HUES48 (cell line): ENCODE results near the gene TEDC1.

Experiments
- H3K27ac ChIP-seq: one replicate; pipeline ENCODE4 v1.7.0; 2013; ENCODE audit warnings: low read depth, low read length, inconsistent platforms
- H3K27me3 ChIP-seq: 2 replicates; pipeline ENCODE4 v1.6.1; 2013; ENCODE audit warnings: mild to moderate bottlenecking, low read length; ENCODE audit not compliant: control insufficient read depth, insufficient read depth
- H3K36me3 ChIP-seq: 2 replicates; pipeline ENCODE4 v1.6.1; 2013; ENCODE audit warnings: low read length; ENCODE audit not compliant: control insufficient read depth, insufficient read depth
- H3K4me1 ChIP-seq: 2 replicates; pipeline ENCODE4 v1.6.1; 2013; ENCODE audit warnings: mild to moderate bottlenecking, low read length; ENCODE audit not compliant: control insufficient read depth, insufficient read depth
- H3K4me3 ChIP-seq: 2 replicates; pipeline ENCODE4 v1.5.1; 2013; ENCODE audit warnings: mild to moderate bottlenecking, low read depth, low read length
- H3K9ac ChIP-seq: 2 replicates; pipeline ENCODE4 v1.6.1; 2013; ENCODE audit warnings: mild to moderate bottlenecking, low read depth, low read length, moderate library complexity
- H3K9me3 ChIP-seq: 2 replicates; pipeline ENCODE4 v1.6.1; 2013; ENCODE audit warnings: low read length; ENCODE audit not compliant: control insufficient read depth, insufficient read depth

Gene TEDC1, protein sequence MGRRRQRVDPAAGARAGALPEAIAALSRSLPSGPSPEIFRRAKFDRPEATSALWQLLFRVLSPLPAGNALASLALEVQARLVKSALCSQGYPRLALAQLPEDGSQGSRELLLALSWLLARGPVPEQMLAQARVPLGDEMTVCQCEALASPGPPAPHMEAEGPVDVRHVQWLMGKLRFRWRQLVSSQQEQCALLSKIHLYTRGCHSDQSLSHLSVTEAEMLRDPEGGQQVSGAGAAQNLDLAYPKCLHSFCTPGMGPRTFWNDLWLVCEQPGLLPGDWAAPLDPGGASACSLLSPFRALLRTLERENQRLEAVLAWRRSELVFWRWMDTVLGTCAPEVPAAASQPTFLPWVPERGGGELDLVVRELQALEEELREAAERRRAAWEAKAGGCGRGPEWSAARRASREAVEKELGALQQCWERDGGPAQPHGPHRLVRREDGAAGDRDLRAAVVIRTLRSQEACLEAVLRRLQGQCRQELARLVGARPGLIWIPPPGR

DNA sequence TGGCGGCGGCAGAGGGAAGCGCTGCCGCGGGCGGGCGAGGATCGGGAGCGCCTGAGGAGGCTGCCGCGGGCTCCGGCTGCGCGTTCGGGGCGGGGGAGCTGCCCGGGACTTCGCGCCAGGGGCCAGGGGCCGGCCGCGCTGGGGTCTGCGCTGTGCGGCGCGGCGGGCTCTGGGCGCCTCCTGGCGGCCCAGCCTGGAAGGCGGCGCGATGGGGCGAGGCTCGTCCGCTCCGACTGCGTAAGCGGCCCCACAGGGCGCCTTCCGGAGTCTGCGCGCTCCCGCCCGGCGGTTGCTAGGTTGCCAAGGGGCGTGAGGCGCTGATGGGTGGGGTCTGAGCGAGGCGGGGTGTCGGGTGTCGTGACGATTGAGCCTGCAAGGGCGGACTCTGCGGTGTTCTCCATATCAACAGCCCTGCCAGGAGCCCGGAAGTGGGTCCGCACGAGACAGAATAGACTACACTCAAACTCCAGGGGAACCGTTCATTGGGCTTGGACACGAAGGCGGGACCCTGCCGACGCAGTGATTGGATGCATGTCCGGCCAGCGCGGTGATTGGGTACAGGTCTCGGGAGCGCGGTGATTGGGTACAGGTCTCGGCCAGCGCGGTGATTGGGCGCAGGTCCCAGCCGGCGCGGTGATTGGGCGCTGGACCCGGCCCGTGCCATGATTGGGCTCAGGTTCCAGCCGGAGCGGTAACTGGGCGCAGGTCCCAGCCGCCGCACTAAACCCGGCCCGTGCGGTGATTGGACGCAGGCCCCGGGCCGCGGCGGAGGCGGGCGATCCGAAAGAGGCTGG is at the start of gene TEDC1:
Gene TEDC1 (plus strand): TSS at position 675 of the 794 bp plus-strand sequence. CDS start 130 bp downstream, outside the sequence.
- H3K9me3 ChIP-seq: peaks cover 3% of the 10 kb centered on the region; the same call in 1 of the 2 replicates
- H3K27ac ChIP-seq: peak within 1 kb of the TSS; percentile 87
- H3K36me3 ChIP-seq: no peaks in the 10 kb centered on the region; the same call in 1 of the 2 replicates
- peaks cover 44% of the 10 kb centered on the region for H3K27me3 ChIP-seq
- H3K4me1 ChIP-seq: no peaks in the 10 kb centered on the region; the same call in 1 of the 2 replicates
- peak within 1 kb of the TSS; percentile 35; the same call in 1 of the 2 replicates for H3K9ac ChIP-seq
- peak within 1 kb of the TSS; percentile 81 for H3K4me3 ChIP-seq

DNA sequence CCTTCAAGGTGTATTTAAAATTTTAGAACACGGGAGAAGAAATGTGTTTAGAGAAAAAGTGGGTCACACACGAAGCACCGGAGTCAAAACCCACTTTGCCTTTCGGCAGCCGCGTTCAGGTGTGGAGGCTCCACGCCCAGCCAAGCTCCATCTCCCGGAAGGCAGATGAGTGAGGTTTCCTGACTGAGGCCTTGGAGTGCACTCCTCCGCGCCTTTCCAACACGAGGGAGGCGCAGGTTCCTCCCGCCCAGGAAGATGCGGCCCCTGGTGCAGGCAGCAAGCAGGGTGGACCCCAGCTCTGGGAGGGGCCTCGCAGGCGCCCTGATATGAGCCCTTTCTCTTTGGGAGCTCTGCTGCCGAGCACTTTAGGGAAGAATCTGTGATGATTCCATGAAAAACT is 48.9 kb upstream of the TEDC1 start:
- Histone ChIP-seq H3K4me1 (no peaks in the 10 kb centered on the region), H3K36me3 (peaks cover 57% of the 10 kb centered on the region), H3K27me3 (no peaks in the 10 kb centered on the region), H3K9me3 (no peaks in the 10 kb centered on the region), H3K4me3 (no peak overlapping the region), H3K9ac (no peak overlapping the region), H3K27ac (no peak overlapping the region)

DNA sequence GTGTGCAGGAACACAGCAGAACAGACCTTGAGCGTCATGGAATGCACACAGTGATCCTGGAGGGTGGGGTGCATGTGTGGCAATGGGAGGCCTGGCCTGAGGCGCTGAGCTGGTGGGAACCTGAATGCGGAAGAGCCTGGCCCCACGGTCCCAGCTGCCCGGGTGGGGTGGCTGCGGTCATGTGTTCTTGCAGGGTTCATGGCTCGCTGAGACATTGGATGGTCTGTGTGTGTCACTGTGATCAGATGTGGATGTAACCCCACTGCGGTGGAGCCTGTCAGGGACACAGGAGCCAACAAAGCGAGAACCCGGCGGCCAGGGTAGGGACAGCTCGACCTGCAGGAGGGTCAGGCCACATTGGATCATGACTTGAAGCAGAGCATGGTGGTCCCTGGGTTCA is 48.2 kb upstream of the TEDC1 start:
- H3K4me1 ChIP-seq: no peaks in the 10 kb centered on the region
- no peak overlapping the region for H3K4me3 ChIP-seq
- H3K27ac ChIP-seq: no peak overlapping the region
- no peak overlapping the region for H3K9ac ChIP-seq
- H3K36me3 ChIP-seq: peaks cover 57% of the 10 kb centered on the region
- no peaks in the 10 kb centered on the region for H3K27me3 ChIP-seq
- no peaks in the 10 kb centered on the region for H3K9me3 ChIP-seq

DNA sequence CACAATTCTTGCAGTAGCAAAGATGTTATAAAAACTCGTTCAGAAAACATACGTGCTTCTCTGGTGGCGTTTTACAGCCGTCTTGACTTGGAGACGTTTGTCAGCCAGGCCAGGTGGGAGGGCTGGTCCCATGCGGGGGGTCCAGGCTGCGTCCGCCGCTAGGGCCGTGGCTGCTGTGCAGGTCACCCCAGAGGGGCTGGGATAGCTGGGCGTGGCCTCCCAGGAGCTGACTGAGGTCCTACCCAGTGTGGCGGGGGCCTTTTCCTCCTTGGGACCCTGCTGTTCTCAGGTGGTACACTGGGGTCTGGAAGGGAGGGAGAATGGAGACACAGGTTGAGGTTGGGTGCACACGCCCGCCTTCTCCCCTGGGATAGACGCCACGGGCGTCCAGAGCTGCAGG is 46.2 kb upstream of the TEDC1 start:
- Histone ChIP-seq H3K9me3 (no peaks in the 10 kb centered on the region), H3K9ac (no peak overlapping the region), H3K4me3 (no peak overlapping the region), H3K36me3 (peaks cover 42% of the 10 kb centered on the region), H3K27ac (no peak overlapping the region), H3K27me3 (no peaks in the 10 kb centered on the region), H3K4me1 (no peaks in the 10 kb centered on the region)

DNA sequence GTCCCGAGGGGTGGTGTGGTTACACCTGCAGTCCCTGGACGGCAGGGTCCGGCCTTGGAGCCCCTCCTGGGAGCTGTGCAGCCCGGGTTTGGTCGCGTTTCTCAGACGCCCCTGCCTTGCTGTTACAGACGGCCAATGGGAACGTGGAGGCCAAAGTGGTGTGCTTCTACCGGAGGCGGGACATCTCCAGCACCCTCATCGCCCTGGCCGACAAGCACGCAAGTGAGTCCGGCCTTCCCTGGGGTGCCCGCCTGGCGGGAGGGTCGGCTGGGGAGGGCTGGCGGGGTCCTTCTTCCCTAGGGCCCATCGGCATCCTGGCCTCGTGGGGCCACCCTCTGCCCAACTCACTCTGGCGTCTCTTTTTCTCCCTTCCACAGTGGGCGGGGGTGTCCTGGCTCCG is 45.8 kb upstream of the TEDC1 start:
- Histone ChIP-seq H3K4me1 (no peaks in the 10 kb centered on the region), H3K4me3 (no peak overlapping the region), H3K36me3 (peaks cover 42% of the 10 kb centered on the region), H3K9ac (no peak overlapping the region), H3K9me3 (no peaks in the 10 kb centered on the region), H3K27ac (no peak overlapping the region), H3K27me3 (no peaks in the 10 kb centered on the region)

DNA sequence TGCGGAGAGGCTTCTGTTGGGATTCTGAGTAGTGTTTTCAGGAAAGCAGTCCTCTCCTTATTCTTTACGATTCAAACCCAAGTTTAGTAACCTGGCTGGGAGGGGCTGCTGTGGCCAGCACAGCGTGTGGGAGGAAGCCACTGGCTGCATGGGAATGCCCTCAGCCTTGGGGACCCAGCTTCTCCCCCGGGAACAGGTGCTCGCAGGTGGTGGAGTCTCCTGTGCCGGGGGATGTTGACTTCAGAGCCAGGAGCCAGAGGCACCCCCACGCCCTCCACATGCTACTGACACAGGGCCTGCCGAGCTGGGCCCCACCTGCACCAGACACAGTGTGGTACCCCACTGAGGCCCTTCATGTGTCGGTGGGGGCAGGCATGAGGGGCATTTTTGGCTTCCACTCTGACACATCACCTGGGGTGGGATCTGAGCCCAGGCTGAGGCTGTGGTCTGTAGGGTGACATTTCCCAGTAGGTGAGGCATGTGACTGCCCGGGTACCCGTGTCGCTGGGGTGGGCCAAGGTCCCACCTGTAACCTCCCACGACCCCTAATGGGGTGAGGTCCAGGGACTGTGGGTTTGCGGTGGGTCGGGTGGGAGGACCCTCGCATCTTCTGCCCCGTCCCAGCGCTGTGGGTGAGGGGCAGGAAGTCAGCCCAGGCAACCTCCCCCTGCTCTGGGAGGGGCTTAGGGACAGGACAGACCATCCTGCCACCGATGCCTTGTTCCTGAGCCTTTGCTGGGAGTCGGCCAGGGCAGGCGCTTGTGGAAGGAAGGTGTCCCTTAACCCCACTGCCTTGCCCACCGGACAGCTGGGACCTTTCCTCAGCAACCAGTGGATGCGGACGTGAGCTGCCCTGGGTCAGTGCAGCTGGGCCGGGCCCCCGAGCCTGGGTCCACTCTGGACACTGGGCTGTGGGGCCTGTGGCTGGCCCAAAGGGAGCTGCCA is 44.9 kb upstream of the TEDC1 start:
- Histone ChIP-seq H3K9me3 (no peaks in the 10 kb centered on the region), H3K36me3 (peaks cover 44% of the 10 kb centered on the region), H3K4me1 (no peaks in the 10 kb centered on the region), H3K4me3 (no peak overlapping the region), H3K27me3 (no peaks in the 10 kb centered on the region), H3K9ac (no peak overlapping the region), H3K27ac (no peak overlapping the region)

DNA sequence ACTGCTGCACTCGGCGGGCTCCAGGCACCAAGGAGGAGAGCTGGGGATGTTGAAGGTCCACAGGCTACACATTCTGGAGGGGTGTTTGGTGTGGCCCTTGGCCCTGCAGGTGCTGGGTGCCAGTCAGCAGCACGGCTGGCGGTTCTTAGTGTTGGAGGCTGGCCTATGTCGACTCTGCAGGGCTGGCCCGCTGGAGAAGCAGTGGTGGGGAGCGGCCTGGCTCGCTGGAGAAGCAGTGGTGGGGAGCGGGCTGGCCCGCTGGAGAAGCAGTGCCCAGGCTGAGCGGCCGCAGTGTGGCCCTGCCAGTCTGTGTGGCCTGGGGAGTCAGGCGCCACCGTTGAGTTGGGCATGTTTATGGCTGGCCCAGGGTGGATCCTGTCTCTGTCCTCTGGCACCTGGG is 44.1 kb upstream of the TEDC1 start:
- H3K9ac ChIP-seq: no peak overlapping the region
- no peaks in the 10 kb centered on the region for H3K4me1 ChIP-seq
- H3K27me3 ChIP-seq: no peaks in the 10 kb centered on the region
- no peak overlapping the region for H3K27ac ChIP-seq
- no peaks in the 10 kb centered on the region for H3K9me3 ChIP-seq
- peaks cover 47% of the 10 kb centered on the region for H3K36me3 ChIP-seq
- H3K4me3 ChIP-seq: no peak overlapping the region

DNA sequence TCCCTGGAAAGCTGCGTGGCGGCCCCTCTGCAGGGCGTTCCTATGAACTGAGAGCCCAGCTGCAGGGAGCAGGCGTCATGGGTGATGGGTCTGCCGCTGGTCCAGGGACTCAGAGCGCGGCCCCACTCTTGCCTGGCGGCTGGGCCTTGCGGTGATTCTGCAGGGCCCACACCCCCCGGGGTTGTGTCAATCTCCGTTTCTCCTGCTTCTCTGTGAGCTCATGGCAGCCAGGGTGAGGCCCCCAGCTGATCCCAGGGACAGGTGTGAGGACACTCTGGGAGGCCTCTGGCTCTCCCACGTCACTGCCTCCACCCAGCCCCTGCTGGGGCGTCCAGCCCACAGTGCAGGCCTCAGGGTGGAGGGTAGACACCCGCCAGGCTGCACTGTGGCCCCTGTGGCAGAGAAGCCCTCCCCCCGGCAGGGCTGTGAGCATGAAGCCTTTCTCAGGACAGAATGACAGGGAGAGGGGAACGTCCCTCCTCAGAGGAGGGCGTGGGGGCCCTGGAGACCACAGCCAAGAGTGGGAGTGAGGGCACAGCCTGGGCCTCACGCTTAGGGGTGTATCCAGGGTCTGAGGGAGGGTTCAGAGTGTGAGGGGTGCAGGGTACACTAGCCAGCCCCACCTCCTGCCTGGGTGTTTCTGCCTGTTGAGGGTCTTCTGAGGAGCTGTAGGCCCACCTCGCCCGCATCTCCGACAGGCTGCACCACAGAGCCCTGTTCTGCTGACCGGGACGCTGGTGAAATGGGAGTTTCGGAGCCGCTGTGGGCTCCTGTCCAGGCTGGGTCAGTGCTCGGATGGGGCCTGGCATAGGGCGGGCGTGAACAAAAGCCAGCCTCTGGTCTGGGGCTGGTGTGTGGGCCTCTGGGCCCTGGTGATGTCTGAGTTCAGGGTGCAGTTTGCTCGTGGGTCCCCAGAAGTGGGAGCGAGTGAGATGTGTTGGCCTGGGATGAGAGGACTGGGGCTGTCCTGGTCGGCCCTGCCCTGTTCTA is 43.1 kb upstream of the TEDC1 start:
- no peak overlapping the region for H3K9ac ChIP-seq

DNA sequence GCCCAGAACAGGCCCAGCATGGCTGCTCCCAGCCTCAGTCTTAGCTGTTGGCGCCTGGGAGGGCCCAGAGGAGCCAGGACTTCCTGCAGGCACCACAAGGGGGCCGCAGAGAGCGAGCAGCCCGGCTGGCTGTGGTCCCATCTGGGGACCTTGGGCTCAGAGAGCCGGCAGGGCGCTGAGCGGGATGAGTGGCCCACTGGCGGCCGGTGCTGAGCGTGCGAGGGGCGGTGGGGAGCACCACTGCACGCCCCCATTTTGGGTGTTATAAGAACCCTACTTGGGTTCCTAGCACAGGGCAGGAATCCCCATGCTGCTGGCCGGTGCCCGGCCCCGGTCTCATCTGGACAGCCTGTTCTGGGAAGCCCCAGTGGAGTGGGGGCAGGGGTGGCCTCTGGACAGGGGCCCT is 42.3 kb upstream of the TEDC1 start:
- no peaks in the 10 kb centered on the region for H3K27me3 ChIP-seq
- no peak overlapping the region for H3K27ac ChIP-seq
- H3K9ac ChIP-seq: no peak overlapping the region
- H3K4me1 ChIP-seq: no peaks in the 10 kb centered on the region
- no peaks in the 10 kb centered on the region for H3K9me3 ChIP-seq
- peaks cover 51% of the 10 kb centered on the region for H3K36me3 ChIP-seq
- no peak overlapping the region for H3K4me3 ChIP-seq

More for the DNA sequence above, 43.1 kb upstream of the TEDC1 start:
- Histone ChIP-seq H3K9me3 (no peaks in the 10 kb centered on the region), H3K27me3 (no peaks in the 10 kb centered on the region), H3K4me1 (no peaks in the 10 kb centered on the region), H3K27ac (no peak overlapping the region), H3K4me3 (no peak overlapping the region), H3K36me3 (peaks cover 47% of the 10 kb centered on the region)
